Right lobe of liver (tissue), 4 donors: ENCODE measurements around the gene HDAC4.

ENCODE experiments used
- CTCF ChIP-seq, 4 donors: fragments of 200-600 bp in 3 of 4; fragments of 450-650 bp in 1 of 4; IDR thresholded peaks; one replicate each; pipeline versions ENCODE4 v1.5.1 to v1.8.0; 2016 to 2022; ENCODE audit warnings: antibody characterized with exemption in 4 of 4, mild to moderate bottlenecking in 2 of 4
- POLR2A ChIP-seq: fragments of 450-650 bp; IDR thresholded peaks from one replicate; pipeline ENCODE4 v1.6.1; 2017; ENCODE audit warnings: antibody characterized with exemption, mild to moderate bottlenecking
- donor health status: DM: no; HTN: no; CAD: no.
- donor health status: DM: no; HTN: no; CAD: no.
- donor health status: DM: no; HTN: yes; CAD: no.

- TF ChIP-seq POLR2A, result no peak
- no peak for TF ChIP-seq CTCF (IDR thresholded peaks at IDR 0.05)
Measured at GRCh38 chr2:239097428-239097696, 303.5 kb downstream of the HDAC4 start.
